HepG2 (cell line): ENCODE measurements around the gene POMGNT2. TPM values are rescaled to one million over a fixed set of nuclear protein-coding genes. Genes with fewer than 3 reads are reported as not detected.

Experiments used
- ATAC-seq: fragments of 200-7000 bp; cut with Tn5 transposase; 3 replicates; pipeline ENCODE4 v1.9.1; 2020; ENCODE audit warnings: mild to moderate bottlenecking, moderate library complexity
- BruUV-seq: library from RNA; stranded (reverse); fragments of 400-500 nt; replicated peaks from 2 replicates; lab custom pipeline; 2021; lab: Mats Ljungman, UMichigan
- CTCF ChIA-PET: fragments of 300-600 bp; formaldehyde crosslinking; extraction: SDS; loops from one replicate; lab custom pipeline; 2021; ENCODE audit warnings: low total read pairs, inconsistent platforms, low intra/inter-chr PET ratio; lab: Yijun Ruan, JAX
- POLR2A ChIA-PET: fragments of 350-600 bp; sonication (Branson Sonifier 250); formaldehyde crosslinking; loops from one replicate; lab custom pipeline; 2020; ENCODE audit warnings: antibody characterized with exemption, inconsistent platforms; lab: Yijun Ruan, JAX
- DNase-seq: peaks from one replicate; pipeline ENCODE4 v3.0.0-alpha.2; 2015; ENCODE audit warnings: low spot score
- FAIRE-seq: peaks from 3 replicates; lab custom pipeline; 2011; peaks lifted over from hg19 to GRCh38; lab: Jason Lieb, UNC
- H2AFZ ChIP-seq: one replicate; pipeline ENCODE4 v1.6.1; 2011; ENCODE audit warnings: low read length, inconsistent platforms
- H3K27ac ChIP-seq: fragments of 300-600 bp; 3 replicates; pipeline ENCODE4 v1.8.0; 2011; ENCODE audit warnings: mixed run types, mild to moderate bottlenecking, mixed read lengths, low read length, inconsistent platforms; ENCODE audit not compliant: insufficient read depth; ENCODE audit errors: extremely low read length
- H3K27me3 ChIP-seq, 2 experiments: fragments of 200-600 bp in 1 of 2; 2 replicates in 1 of 2; 3 replicates in 1 of 2; pipeline versions ENCODE4 v1.6.0 to v1.8.0; 2011; ENCODE audit warnings: low read length in 2 of 2, mild to moderate bottlenecking in 2 of 2, moderate library complexity in 2 of 2, inconsistent platforms in 1 of 2; ENCODE audit not compliant: insufficient read depth in 2 of 2, control insufficient read depth in 1 of 2
- H3K36me3 ChIP-seq, 2 experiments: fragments of 200-600 bp in 1 of 2; replicated peaks in 1 of 2; 2 replicates in 1 of 2; 3 replicates in 1 of 2; pipeline versions ENCODE4 v1.5.1 to v1.8.0; 2011; ENCODE audit warnings: low read length in 2 of 2, inconsistent platforms in 1 of 2; ENCODE audit not compliant: insufficient read depth in 2 of 2, control insufficient read depth in 1 of 2
- H3K4me1 ChIP-seq: 2 replicates; pipeline ENCODE4 v1.5.1; 2012; ENCODE audit warnings: low read length, inconsistent platforms; ENCODE audit not compliant: insufficient read depth
- H3K4me2 ChIP-seq: 2 replicates; pipeline ENCODE4 v1.6.0; 2011; ENCODE audit warnings: low read depth, low read length, inconsistent platforms
- H3K4me3 ChIP-seq, 3 experiments: fragments of 200-600 bp in 1 of 3; sonication (generic), shearing (Covaris generic) in 1 of 3; replicated peaks in 1 of 3; 2 replicates each; pipeline ENCODE4 v1.5.1; 2011 to 2016; ENCODE audit warnings: low read length in 3 of 3, inconsistent platforms in 2 of 3, low read depth in 2 of 3, mild to moderate bottlenecking in 2 of 3, control low read depth in 1 of 3, mixed read lengths in 1 of 3; ENCODE audit not compliant: insufficient read depth in 1 of 3
- H3K79me2 ChIP-seq: one replicate; pipeline ENCODE4 v1.6.1; 2011; ENCODE audit warnings: low read length, inconsistent platforms; ENCODE audit not compliant: insufficient read depth
- H3K9ac ChIP-seq: 2 replicates; pipeline ENCODE4 v1.6.0; 2011; ENCODE audit warnings: mild to moderate bottlenecking, low read depth, low read length, inconsistent platforms; ENCODE audit not compliant: insufficient read depth
- H3K9me3 ChIP-seq: 2 replicates; pipeline ENCODE4 v1.5.1; 2012; ENCODE audit warnings: mild to moderate bottlenecking, low read length
- H4K20me1 ChIP-seq: 2 replicates; pipeline ENCODE4 v1.6.0; 2011; ENCODE audit warnings: inconsistent platforms, mild to moderate bottlenecking, low read length, moderate library complexity; ENCODE audit not compliant: insufficient read depth
- ETV5 ChIP-seq: IDR thresholded peaks from 2 replicates; pipeline ENCODE4 v1.6.1; 2018; ENCODE audit warnings: missing biosample characterization, missing genetic modification reagents, inconsistent platforms, borderline replicate concordance
- ISX ChIP-seq: sonication (generic); formaldehyde crosslinking; conservative IDR thresholded peaks from 2 replicates; pipeline ENCODE4 v1.5.0; 2020; ENCODE audit warnings: missing genetic modification reagents
- KLF11 ChIP-seq: IDR thresholded peaks from 2 replicates; pipeline ENCODE4 v1.6.1; 2016; ENCODE audit warnings: missing compliant biosample characterization
- PAX8 ChIP-seq: sonication (generic); formaldehyde crosslinking; IDR thresholded peaks from 2 replicates; pipeline ENCODE4 v1.8.0; 2022; ENCODE audit warnings: mild to moderate bottlenecking, missing genetic modification reagents, borderline replicate concordance
- PPARG ChIP-seq: conservative IDR thresholded peaks from 2 replicates; pipeline ENCODE4 v1.6.1; 2016; ENCODE audit warnings: missing biosample characterization, missing genetic modification reagents
- PTBP1 ChIP-seq: fragments of 200-400 bp; formaldehyde crosslinking; IDR thresholded peaks from 2 replicates; pipeline ENCODE4 v1.6.1; 2018; ENCODE audit warnings: low read length, low read depth; ENCODE audit not compliant: poor library complexity, severe bottlenecking
- ZMAT3 ChIP-seq: sonication (generic); formaldehyde crosslinking; conservative IDR thresholded peaks from 2 replicates; pipeline ENCODE4 v1.7.0; 2021; ENCODE audit warnings: missing genetic modification reagents
- ZNF230 ChIP-seq: sonication (generic); formaldehyde crosslinking; IDR thresholded peaks from 2 replicates; pipeline ENCODE4 v1.4.0; 2020; ENCODE audit warnings: mild to moderate bottlenecking, missing genetic modification reagents
- ZNF44 ChIP-seq: sonication (generic); formaldehyde crosslinking; IDR thresholded peaks from 2 replicates; pipeline ENCODE4 v1.5.1; 2020; ENCODE audit warnings: mild to moderate bottlenecking, missing genetic modification reagents
- ZNF570 ChIP-seq: sonication (generic); formaldehyde crosslinking; IDR thresholded peaks from 2 replicates; pipeline ENCODE4 v1.4.0; 2020; ENCODE audit warnings: mild to moderate bottlenecking, missing genetic modification reagents, borderline replicate concordance
- WGBS: methylation state at CpG from one replicate; pipeline ENCODE4 v1.1.6; 2017; ENCODE audit warnings: low lambda C conversion rate; 5-methylcytosine and 5-hydroxymethylcytosine counted together
- in situ Hi-C: cut with HindIII; loops from 2 replicates; pipeline ENCODE4 v1.10.0; 2017; ENCODE audit warnings: low pct_unique_long_range_greater_than_20kb; ENCODE audit not compliant: extremely low pct_ligation_motif_present
- intact Hi-C: fragments of 100-400 bp; cut with micrococcal nuclease; formaldehyde crosslinking; loops from one replicate; pipeline ENCODE4 v1.10.0; 2022; ENCODE audit not compliant: unreplicated experiment
- polyA plus RNA-seq, 8 experiments: library from polyadenylated mRNA; depleted of rRNA in 3 of 8; stranded (reverse) in 7 of 8; unstranded in 1 of 8; fragments of >200 nt; fragmentation: Illumina TruSeq in 4 of 8; extraction: Trizol in 4 of 8; gene quantifications; 2 replicates each; pipeline versions ENCODE4 v1.2.1 to v1.2.3, GENCODE V29; 2011 to 2016; ENCODE audit warnings: low read depth in 4 of 8, missing spikeins in 1 of 8, mixed read lengths in 1 of 8; ENCODE audit not compliant: insufficient read depth in 1 of 8
- total RNA-seq, 5 experiments: library from RNA; depleted of rRNA; stranded (reverse); fragments of >200 nt; fragmentation: Illumina TruSeq; extraction: Trizol; gene quantifications; 2 replicates each; pipeline ENCODE4 v1.2.3, GENCODE V29; 2016; ENCODE audit warnings: low read depth in 1 of 5
- TF ChIP-seq, protein P1 (sequence below): sonication (generic); formaldehyde crosslinking; IDR thresholded peaks from 2 replicates; pipeline ENCODE4 v1.9.0; 2021; ENCODE audit warnings: missing genetic modification reagents, borderline replicate concordance
- TF ChIP-seq, protein P2 (sequence below): sonication (generic); formaldehyde crosslinking; IDR thresholded peaks from 2 replicates; pipeline ENCODE4 v1.4.0; 2020; ENCODE audit warnings: missing genetic modification reagents
- TF ChIP-seq, protein P3 (sequence below): sonication (generic); formaldehyde crosslinking; conservative IDR thresholded peaks from 2 replicates; pipeline ENCODE4 v1.4.0; 2020; ENCODE audit warnings: missing genetic modification reagents

The POMGNT2 gene
- total and polyA plus RNA-seq, 2 of the 13 experiments (the other 11 are each of a cell fraction or from before 2014, with no cell fraction given), result 10.5 to 12.4 TPM

DNA sequence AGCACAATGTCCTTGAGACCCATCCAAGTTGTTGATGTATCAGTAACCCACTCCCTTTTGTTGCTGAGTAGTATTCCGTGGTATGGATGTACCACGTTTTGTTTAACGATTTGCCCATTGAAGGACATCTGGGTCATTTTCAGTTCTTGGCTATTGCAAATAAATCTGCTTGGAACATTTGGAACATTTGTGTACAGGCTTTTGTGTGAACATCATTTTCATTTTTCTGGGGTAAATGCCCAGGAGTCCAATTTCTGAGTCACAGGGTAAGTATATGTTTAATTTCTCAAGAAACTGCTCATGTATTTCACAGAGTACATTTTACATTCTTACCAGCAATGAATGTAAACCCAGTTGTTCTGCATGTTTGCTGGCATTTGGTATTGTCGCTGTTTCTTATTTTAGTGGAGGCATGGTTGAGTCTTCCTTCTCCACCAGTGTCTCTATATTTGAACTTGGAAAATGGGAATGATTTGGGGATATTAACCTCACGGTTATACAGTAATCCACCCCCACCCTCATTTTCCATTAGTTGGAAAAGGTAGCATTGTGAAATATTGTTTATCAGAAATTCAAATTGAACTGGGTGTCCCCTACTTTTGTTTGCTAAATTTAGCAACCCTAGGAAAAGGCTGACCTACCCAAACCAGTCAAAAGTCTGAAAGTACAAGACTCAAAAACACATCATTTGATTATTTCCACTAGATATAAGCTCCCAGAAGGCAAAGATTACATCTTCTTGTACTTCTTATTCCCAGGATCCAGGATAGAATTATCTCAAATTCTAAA lies 30.8 kb downstream of the POMGNT2 start:
- POLR2A ChIA-PET, result no interaction called here
- no peaks in the 10 kb centered on the region for H3K9me3 ChIP-seq
- H3K4me1 ChIP-seq, result no peaks in the 10 kb centered on the region
- DNase-seq (no peak), ATAC-seq (no peak), FAIRE-seq (no peak)
- CTCF ChIA-PET, result no interaction called here
- intact Hi-C loops, result no loop called here
- peaks cover 3 to 10% of the 10 kb centered on the region in 2 experiments; a peak in 2 of 5 replicates for H3K36me3 ChIP-seq
- H3K27ac ChIP-seq, result no peak overlapping the region
- no TSS peak for BruUV-seq
- H3K27me3 ChIP-seq, result no peaks in the 10 kb centered on the region
- H2AFZ ChIP-seq, result no peak overlapping the region
- in situ Hi-C loops, result loop anchor here (10.0 kb wide), 1 partner anchor 110 kb away; no protein-coding TSS in a partner anchor
- TF ChIP-seq PAX8 (CRISPR knock-in tag) (no peak), ZNF570 (no peak), ZNF230 (CRISPR knock-in tag) (no peak), ZMAT3 (no peak), PPARG (CRISPR knock-in tag) (no peak), PTBP1 (no peak), ZNF44 (CRISPR knock-in tag) (no peak), ISX (no peak), KLF11 (CRISPR knock-in tag) (no peak), ETV5 (CRISPR knock-in tag) (no peak)
- TF ChIP-seq, protein P1, sequence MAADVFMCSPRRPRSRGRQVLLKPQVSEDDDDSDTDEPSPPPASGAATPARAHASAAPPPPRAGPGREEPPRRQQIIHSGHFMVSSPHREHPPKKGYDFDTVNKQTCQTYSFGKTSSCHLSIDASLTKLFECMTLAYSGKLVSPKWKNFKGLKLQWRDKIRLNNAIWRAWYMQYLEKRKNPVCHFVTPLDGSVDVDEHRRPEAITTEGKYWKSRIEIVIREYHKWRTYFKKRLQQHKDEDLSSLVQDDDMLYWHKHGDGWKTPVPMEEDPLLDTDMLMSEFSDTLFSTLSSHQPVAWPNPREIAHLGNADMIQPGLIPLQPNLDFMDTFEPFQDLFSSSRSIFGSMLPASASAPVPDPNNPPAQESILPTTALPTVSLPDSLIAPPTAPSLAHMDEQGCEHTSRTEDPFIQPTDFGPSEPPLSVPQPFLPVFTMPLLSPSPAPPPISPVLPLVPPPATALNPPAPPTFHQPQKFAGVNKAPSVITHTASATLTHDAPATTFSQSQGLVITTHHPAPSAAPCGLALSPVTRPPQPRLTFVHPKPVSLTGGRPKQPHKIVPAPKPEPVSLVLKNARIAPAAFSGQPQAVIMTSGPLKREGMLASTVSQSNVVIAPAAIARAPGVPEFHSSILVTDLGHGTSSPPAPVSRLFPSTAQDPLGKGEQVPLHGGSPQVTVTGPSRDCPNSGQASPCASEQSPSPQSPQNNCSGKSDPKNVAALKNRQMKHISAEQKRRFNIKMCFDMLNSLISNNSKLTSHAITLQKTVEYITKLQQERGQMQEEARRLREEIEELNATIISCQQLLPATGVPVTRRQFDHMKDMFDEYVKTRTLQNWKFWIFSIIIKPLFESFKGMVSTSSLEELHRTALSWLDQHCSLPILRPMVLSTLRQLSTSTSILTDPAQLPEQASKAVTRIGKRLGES (CRISPR knock-in tag), result no peak
- TF ChIP-seq, protein P2, sequence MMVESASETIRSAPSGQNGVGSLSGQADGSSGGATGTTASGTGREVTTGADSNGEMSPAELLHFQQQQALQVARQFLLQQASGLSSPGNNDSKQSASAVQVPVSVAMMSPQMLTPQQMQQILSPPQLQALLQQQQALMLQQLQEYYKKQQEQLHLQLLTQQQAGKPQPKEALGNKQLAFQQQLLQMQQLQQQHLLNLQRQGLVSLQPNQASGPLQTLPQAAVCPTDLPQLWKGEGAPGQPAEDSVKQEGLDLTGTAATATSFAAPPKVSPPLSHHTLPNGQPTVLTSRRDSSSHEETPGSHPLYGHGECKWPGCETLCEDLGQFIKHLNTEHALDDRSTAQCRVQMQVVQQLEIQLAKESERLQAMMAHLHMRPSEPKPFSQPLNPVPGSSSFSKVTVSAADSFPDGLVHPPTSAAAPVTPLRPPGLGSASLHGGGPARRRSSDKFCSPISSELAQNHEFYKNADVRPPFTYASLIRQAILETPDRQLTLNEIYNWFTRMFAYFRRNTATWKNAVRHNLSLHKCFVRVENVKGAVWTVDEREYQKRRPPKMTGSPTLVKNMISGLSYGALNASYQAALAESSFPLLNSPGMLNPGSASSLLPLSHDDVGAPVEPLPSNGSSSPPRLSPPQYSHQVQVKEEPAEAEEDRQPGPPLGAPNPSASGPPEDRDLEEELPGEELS (CRISPR knock-in tag), result no peak
- TF ChIP-seq, protein P3, sequence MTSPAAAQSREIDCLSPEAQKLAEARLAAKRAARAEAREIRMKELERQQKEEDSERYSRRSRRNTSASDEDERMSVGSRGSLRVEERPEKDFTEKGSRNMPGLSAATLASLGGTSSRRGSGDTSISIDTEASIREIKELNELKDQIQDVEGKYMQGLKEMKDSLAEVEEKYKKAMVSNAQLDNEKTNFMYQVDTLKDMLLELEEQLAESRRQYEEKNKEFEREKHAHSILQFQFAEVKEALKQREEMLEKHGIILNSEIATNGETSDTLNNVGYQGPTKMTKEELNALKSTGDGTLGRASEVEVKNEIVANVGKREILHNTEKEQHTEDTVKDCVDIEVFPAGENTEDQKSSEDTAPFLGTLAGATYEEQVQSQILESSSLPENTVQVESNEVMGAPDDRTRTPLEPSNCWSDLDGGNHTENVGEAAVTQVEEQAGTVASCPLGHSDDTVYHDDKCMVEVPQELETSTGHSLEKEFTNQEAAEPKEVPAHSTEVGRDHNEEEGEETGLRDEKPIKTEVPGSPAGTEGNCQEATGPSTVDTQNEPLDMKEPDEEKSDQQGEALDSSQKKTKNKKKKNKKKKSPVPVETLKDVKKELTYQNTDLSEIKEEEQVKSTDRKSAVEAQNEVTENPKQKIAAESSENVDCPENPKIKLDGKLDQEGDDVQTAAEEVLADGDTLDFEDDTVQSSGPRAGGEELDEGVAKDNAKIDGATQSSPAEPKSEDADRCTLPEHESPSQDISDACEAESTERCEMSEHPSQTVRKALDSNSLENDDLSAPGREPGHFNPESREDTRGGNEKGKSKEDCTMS (CRISPR knock-in tag), result no peak
- no peaks in the 10 kb centered on the region for H4K20me1 ChIP-seq
- H3K9ac ChIP-seq, result no peak overlapping the region
- H3K4me2 ChIP-seq, result no peak overlapping the region
- 53% methylated on average over 5 of the region's 5 CpGs for WGBS
- H3K79me2 ChIP-seq, result no peaks in the 10 kb centered on the region
- no peak overlapping the region for H3K4me3 ChIP-seq
